GM21528 (cell line): Measurements from ENCODE around the gene ISG20.
"Not testable (repeated sequence)": the region's sequence is repeated elsewhere in the genome, so short reads cannot be mapped to it uniquely, and the experiment has no call there.

Source experiments
- ATAC-seq: cut with Tn5 transposase; IDR thresholded peaks from one replicate; pipeline ENCODE4 v1.9.1; 2021; ENCODE audit warnings: mild to moderate bottlenecking, moderate library complexity; ENCODE audit not compliant: unreplicated experiment, low FRiP score

Gene ISG20

GRCh38 chr15:88634449-88634848 lies 4.4 kb upstream of the ISG20 start:
- ATAC-seq: no peak

DNA sequence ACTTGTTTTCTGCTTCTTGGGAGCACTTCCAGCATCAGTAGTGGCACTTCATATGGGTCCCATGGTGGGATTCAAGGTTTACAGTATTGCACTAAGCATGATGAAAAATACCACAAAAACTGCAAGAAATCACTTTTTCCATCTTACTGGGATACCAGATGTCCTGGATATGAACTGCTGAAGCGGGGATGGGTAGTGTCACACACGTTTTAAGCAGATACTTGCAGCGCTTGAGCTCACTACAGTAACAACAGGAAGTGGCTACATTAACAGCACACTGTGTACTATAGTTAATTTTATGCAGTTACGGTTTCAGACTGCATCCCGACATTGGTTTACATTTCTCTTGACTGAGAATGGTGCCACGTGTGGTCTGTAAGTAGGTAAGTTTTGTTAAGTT lies 3.5 kb upstream of the ISG20 start:
- peak; percentile 27 for ATAC-seq

GRCh38 chr15:88636050-88636449 lies 2.8 kb upstream of the ISG20 start:
- no peak for ATAC-seq

GRCh38 chr15:88636654-88637053 lies 2.2 kb upstream of the ISG20 start:
- ATAC-seq: no peak

DNA sequence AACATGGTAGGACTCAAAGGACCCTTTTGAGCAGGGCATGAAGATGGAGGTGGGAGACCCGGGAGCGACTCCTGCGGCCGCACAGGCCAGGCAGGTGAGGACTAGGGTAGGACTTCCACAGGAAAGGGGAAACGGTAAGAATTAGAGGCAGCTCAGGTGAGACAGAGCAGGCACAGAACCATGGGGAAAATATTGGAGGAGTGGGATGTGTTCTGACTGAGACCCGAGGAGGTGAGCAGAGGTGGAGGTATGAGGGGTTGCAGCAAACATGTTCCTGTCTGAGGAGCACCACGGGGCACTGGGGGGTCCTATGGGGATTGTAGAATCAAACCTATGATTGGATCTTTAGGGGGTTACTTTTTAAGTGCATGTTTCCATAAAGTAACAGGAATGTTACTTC lies 1.4 kb upstream of the ISG20 start:
- ATAC-seq: no peak

DNA sequence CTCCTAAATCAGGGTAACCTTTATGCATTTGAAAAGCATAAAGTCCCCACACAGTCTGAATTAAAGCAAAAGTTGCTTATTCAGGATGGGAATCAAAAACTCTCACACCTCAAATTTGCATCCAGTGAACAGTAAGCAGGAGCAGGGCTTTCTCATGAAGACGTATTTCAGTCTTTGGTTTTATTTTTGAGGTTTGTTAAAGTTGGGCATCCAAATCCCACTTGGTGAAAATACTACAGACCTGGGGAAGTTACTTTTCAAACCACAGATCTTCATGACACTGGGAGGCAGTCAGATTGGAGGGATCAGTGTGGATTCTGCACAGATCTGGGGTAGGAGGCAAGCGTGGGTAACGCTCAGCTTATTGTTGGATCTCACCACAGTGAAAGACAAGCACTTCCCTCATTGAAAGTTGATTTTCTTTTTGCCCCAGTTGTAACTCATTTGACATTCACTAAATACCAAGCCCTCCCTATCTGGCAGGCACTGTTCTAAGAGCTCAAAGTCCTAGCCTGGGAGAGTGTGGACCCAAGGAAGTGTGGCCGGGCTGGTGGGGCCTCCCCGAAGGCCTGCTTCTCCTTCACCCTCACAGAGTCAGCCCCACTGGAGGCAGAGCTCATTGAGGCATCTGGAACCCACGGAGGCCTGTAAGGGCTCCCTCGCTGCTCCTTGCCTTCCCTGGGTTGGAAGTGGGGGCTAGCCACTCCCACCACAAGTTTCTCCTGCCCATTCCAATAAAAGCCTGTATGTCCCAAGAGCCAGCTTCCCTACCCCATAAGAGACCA lies 783 bp upstream of the ISG20 start:
- no peak for ATAC-seq

DNA sequence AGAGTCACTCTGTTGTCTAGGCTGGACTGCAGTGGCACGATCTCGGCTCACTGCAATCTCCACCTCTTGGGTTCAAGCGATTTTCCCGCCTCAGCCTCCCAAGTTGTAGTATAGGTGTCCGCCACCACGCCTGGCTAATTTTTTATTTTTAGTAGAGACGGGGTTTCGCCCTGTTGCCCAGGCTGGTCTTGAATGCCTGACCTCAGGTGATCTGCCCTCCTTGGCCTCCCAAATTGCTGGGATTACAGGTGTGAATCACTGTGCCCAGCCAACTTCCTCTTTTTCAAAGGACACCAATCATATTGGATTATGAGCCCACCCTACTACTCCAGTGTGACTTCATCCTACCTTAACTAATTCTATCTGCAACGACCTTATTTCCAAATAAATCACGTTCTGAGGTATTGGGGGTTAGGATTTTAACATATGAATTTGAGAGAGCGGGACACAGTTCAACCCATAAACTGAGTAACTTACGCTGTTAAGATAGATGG lies 3.2 kb downstream of the ISG20 start:
- ATAC-seq: no peak

- ATAC-seq: not testable (repeated sequence)
Observed at GRCh38 chr15:88642514-88642913, 3.7 kb downstream of the ISG20 start.

DNA sequence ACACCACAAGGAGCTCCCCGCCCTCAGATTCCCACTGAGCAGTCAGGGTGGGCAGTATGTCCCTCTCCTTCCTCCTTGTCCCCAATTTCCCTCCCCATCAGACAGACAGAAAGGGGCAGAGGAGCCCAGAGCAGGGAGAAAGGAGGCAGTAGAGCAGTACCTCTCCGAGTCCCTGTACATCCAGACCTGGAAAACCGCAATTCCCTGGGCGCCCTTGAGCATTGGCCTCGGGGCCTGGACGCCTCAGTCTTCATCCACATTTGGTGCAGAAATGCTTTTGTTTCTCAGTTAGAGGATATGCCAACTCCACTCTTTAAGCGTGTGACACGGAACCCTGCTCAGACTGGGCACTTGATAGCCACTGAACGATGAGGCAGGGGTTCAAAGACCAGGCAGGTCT lies 5.9 kb downstream of the ISG20 start:
- ATAC-seq: no peak

DNA sequence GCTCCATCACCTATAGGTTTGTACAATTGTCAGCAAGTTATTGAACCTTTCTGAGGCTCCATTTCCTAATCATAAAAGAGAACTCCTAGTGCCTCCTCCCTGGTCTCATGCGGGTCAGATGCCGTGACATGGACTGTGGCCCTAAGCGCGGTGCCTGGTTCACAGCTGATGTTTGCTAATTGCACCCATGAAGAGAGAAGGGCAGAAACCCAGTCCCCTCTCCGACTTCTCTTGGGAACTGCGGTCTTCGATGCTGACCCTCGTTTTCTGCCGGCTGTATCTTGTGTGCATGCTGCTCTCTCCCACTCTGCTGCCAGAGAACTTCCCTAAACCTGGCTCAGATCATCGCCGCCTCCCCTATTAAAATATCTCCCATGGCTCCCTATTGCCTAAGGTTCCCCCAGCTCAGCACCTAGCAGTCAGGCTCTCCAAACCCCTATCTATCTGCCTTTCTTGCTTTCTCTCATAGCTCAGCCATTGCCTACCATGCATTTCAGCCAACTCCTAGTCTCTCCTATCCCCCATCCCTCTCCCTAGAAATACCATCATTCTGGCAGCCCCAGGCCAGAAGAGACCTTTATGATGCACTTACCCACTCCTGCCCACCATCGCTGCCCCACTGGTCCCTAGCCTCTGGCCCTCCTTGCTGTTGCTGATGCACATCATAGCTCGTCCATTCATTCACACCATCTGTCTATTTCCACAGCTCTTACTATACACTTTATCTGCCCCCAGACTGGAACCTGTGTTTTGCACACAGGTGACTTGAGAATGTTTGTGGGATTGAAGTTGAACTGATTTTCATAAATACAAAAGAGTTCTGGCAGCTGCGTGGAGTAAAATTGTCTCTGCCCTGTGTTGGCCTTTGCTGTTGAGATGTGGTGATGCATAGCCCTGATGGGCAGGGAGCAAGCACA lies 6.6 kb downstream of the ISG20 start:
- no peak for ATAC-seq

- ATAC-seq: no peak
Observed at GRCh38 chr15:88646088-88646405, 7.2 kb downstream of the ISG20 start.

- ATAC-seq: no peak
Observed at GRCh38 chr15:88646951-88647350, 8.1 kb downstream of the ISG20 start.

DNA sequence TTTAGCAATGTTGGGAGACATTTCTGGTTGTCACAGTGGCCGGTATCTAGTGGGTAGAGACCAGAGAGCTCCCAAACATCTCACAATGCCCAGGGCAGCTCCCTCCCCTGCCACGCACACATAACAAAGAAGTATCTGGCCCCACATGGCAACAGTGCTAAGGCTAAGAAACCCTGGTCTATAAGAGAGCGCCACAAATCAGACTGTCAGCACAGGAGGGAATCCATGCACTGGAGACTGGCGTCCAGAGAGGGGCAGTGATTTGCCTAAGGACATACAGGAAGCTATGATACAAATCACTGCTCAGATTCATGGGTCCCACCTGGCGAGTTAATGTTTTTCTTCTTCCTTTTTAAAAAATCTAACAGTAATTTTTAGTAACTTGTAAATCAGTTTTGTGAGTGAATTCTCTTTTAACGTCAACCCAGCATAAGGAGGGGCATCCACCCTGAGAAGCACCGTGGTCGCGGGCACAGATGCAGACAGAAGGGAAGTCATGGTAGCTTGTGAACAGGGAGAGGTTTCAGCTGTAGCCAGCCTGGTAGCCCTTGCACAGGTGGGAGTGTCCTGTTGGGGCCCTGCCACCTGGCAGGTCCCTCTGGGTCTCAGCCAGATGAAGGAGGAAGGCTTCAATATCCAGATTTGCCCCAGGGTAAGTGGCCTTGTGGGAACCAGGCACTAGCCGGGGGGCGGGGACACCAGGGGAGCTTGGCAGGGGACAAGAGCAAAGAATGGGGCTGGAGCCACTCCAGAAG lies 8.7 kb downstream of the ISG20 start:
- no peak for ATAC-seq

DNA sequence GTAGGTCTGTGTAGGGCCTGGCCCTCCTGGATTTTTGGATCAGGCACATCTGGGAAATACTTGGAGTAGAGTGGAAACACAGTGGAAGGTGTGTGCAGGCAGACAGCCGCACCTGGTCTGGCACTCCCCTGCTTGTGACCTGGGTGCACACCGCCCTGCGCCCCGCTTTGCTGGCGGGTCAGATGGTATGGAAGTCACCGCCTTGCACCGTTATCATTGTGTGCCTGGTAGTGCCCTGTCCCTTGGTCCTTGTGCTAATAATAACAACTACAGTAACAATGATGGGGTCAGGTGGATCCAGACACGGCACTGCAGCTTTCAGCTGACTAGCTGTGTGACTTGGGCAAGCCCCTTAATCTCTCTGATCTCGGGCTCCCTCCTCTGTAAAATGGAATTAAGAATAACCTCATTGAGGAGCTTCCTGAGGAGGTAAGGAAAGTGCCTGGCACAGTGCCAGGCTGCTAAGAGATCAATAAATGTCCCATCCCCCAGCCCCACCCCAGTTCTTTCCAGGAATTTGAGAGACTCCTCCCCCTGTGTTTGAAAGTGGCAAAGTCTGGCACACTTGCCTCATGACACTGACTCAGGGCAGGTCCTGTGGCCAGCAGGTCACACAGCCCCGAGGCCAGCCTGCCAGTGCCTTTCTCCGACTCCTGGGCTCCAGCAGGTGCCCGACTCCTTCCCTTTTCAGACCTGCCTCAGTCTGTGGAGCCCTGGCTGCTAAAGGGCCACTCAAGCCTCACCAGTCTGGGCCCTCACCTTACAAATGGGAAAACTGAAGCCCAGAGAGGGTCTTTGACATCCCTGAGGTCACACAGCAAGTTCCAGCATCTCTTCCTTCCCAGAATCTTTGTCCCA lies 9.8 kb downstream of the ISG20 start:
- ATAC-seq: no peak

DNA sequence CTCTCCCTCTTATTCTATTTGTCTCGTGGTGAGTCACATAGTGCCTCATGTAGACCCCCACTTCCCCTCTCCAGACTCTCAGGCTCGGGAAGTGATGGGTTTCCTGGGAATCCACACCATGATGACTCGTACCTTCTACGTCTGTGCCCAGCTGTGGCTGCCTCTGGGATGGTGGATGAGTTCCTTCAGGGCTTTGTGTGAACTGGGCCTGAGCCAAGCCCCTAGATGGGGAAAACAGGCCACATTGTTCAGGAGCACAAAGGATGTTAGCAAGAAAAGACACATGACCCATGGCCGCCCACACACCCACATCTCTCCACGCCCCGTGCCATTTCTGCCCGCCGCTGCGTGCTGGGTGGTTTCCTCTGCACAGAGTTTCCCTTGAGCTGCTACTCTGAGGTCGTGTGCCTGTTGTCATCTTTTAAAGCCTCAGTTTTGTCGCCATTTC lies 10.5 kb downstream of the ISG20 start:
- peak; percentile 46 for ATAC-seq

DNA sequence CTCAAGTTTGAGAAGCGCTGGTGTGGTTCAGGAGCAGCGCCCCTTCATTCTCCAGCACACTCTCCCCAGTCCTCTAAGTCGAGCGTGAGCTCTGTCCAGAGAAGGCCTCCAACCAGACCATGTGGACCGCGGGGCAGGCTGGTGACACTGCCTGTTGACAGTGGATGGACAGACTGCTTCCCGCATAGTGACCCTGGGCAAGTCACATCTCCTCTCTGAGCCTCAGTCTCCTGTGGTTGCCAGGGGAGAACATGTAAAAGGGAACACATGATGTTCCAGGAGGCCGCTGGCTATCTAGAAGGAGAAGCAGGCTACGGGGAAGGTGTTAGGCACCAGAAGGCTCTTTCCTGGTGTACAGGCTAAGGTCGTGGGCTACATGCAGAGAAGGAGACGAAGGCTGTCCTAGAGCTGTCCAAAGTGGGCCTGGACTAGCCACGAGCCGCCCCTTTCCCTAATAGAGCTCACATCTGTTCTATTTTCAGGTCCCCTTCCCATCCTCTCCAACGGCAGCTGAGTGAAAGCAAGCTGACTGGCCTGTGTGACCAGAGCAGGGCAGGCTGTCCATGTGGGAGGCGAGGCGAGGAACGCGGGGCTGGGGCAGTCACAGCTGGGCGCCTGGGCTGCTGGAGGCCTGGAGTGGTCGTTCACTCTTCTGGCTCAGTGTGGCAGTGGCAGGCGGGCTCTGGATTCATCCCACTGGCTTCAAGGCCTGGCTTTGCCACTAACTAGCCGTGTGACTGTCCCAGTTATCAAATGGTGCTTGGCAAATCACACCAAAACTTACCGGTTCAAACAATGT lies 11.1 kb downstream of the ISG20 start:
- ATAC-seq: no peak

GRCh38 chr15:88650556-88650955 lies 11.7 kb downstream of the ISG20 start:
- ATAC-seq: no peak

DNA sequence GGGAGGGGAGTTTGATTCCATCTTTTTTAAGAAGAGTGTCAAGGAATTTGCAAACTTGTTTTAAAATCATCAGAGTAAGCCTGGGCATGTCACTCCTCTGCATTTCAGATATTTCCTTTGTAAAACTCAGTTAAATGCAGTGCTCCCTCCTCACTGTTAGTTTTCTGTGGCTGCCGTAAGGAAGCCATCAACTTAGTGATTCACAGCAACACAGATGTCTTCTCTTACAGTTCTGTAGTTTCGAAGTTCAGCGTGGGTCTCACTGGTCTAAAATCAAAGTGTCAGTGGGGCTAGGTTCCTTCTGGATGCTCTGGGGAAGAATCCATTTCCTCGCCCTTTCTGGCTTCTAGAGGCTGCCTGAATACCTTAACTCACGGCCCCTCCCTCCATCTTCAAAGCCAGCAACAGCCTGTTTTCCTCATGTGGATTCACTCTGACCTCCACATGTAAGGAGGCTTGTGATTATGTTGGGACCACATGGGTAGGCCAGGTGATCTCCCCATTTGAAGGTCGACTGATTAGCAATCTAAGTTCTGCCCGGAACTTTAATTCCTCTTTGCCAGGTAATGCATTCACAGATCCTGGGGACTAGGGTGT lies 12.4 kb downstream of the ISG20 start:
- ATAC-seq: no peak

GRCh38 chr15:88651971-88652370 lies 13.2 kb downstream of the ISG20 start:
- no peak for ATAC-seq
